Measurements from ENCODE around the gene KIF1B. TPM values are rescaled to one million over a fixed set of nuclear protein-coding genes. Genes with fewer than 3 reads are reported as not detected.

KIF1B gene
- total RNA-seq, 1 donor from 2014 or later = 35.5 TPM

DNA sequence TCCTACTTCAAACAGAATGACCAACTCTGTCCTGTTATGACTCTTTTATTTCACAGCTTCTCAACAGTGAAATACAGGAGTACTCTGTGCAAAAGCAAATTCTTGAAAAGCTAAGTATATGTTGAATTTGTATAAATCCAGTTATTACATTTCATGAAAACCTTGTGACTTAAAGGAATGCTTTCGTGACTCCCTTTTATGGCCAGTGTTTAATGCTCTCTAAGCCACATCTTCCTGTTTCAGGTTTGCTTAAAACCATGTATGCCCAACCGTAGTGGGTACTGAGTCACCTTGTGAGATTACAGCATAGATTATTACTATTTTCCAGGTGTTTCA, 40.2 kb upstream of the KIF1B start:
- peaks cover 86% of the 10 kb centered on the region for H3K36me3 ChIP-seq
- H3K4me3 ChIP-seq = no peak overlapping the region
- TF ChIP-seq, protein P1, sequence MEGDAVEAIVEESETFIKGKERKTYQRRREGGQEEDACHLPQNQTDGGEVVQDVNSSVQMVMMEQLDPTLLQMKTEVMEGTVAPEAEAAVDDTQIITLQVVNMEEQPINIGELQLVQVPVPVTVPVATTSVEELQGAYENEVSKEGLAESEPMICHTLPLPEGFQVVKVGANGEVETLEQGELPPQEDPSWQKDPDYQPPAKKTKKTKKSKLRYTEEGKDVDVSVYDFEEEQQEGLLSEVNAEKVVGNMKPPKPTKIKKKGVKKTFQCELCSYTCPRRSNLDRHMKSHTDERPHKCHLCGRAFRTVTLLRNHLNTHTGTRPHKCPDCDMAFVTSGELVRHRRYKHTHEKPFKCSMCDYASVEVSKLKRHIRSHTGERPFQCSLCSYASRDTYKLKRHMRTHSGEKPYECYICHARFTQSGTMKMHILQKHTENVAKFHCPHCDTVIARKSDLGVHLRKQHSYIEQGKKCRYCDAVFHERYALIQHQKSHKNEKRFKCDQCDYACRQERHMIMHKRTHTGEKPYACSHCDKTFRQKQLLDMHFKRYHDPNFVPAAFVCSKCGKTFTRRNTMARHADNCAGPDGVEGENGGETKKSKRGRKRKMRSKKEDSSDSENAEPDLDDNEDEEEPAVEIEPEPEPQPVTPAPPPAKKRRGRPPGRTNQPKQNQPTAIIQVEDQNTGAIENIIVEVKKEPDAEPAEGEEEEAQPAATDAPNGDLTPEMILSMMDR (IDR thresholded peaks at IDR 0.05) = no peak
- H3K9me3 ChIP-seq = no peaks in the 10 kb centered on the region
- intact Hi-C loops (cut with DNase I) = no loop called here
- H3K27me3 ChIP-seq = no peaks in the 10 kb centered on the region
- H3K4me1 ChIP-seq = no peaks in the 10 kb centered on the region
- no peak for DNase-seq
- no peak overlapping the region for H3K27ac ChIP-seq
- no peak for ATAC-seq

DNA sequence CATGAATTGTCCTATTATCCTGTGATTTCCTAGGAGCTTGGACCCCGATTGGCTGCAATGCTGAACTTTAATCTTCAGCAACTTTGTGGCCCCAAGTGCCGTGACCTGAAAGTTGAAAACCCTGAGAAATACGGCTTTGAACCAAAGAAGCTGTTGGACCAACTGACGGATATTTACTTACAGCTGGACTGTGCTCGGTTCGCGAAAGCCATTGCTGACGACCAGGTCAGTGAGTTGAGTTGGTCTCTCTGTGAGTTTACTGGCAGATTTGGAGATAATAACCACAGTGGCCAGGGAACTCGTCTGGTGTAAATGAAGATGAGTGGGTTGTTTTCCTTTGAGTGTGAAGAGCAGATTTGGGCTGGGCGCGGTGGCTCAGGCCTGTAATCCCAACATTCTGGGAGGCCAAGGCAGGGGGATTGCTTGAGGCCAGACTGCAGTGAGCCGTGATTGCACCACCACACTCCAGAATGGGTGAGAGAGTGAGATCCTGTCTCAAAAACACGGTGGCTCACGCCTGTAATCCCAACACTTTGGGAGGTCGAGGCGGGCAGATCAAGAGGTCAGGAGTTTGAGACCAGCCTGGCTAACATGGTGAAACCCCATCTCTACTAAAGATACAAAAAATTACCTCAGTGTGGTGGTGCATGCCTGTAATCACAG, 39.1 kb upstream of the KIF1B start:
- peaks cover 76% of the 10 kb centered on the region for H3K36me3 ChIP-seq
- ATAC-seq (no peak), DNase-seq (no peak)
- H3K27ac ChIP-seq = no peak overlapping the region
- no peaks in the 10 kb centered on the region for H3K9me3 ChIP-seq
- no peaks in the 10 kb centered on the region for H3K27me3 ChIP-seq
- TF ChIP-seq, protein P1 (IDR thresholded peaks at IDR 0.05) = no peak
- intact Hi-C loops (cut with DNase I) = no loop called here
- H3K4me3 ChIP-seq = no peak overlapping the region
- no peaks in the 10 kb centered on the region for H3K4me1 ChIP-seq

DNA sequence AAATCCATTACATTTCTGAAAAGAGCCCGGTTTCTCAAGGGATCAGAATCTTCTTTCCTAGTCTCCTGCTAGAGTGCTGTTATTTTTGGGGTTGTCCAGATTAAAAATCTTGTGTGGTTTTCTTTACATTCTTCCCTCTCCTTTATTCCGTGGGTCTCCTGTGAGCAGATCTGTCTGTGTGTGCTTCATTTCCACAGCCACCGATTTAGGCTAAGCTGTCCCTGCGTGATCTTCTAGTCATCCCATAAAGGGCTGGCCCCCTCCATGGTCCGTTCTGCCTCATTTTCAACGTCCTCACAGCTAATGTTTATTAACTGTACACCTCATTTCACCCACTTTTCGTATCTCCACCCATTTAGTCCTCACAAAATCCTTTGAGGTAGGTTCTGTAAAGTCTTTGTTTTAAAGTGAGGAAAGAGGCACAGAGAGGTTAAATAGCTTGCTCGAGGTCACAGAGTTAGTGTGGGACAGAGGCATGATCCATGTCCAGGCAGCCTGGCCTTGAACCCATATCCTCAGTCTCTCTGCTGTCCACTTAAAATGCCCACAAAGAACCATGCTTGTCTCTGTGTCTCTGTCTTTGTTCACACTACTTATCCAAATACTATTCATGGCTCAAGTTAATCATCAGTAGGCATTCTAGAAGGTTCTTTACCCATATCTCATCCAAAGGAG, 38.2 kb upstream of the KIF1B start:
- no peak for DNase-seq
- H3K4me3 ChIP-seq = no peak overlapping the region
- H3K27me3 ChIP-seq = no peaks in the 10 kb centered on the region
- TF ChIP-seq, protein P1 (IDR thresholded peaks at IDR 0.05) = no peak
- no peaks in the 10 kb centered on the region for H3K9me3 ChIP-seq
- peaks cover 70% of the 10 kb centered on the region for H3K36me3 ChIP-seq
- intact Hi-C loops (cut with DNase I) = no loop called here
- no peaks in the 10 kb centered on the region for H3K4me1 ChIP-seq
- H3K27ac ChIP-seq = no peak overlapping the region
- no peak for ATAC-seq

DNA sequence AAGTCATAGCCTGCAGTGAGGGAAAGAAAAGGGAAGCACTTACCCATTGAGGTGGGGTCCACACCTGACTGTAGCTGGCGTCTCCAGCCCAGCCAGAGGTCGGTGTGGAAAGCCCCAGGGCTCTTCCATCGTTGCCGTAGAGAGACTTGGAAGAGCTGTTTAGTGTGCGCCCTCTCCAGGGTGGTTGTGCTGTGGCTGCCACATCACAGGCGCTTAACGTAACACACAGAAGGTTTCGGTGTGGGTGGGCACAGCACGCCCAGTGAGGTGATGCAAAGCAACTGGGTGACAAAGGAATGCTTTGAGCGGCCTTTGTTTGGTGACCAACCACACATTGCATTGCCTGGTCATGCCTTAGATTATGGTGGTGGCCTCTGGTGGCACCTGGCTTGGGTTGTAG, 36.8 kb upstream of the KIF1B start:
- intact Hi-C loops (cut with DNase I) = no loop called here
- ATAC-seq = no peak
- Histone ChIP-seq H3K9me3 (no peaks in the 10 kb centered on the region), H3K4me1 (no peaks in the 10 kb centered on the region), H3K4me3 (no peak overlapping the region), H3K36me3 (peaks cover 65% of the 10 kb centered on the region), H3K27ac (no peak overlapping the region), H3K27me3 (no peaks in the 10 kb centered on the region)
- TF ChIP-seq, protein P1 (IDR thresholded peaks at IDR 0.05) = no peak
- DNase-seq = no peak

DNA sequence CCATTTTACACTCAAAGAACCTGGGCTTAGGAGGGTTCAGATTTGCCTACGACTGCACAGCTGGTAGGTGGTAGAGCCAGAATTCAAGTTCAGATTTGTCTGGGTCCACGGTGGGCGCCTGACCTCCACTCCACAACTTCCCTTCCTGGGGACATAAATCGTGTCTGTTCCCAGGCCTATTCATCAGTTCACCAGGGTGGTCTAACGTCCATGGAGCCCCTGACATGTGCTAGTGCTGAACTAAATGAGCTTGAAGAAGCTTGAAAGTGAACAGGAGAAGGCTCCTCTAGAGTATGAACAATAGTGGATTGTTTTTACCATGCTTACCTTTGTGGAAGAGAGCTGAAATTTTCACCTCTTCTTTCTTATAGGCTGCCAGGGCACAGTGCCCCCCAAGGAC, 32.5 kb upstream of the KIF1B start:
- ATAC-seq (no peak), DNase-seq (no peak)
- Histone ChIP-seq H3K27ac (no peak overlapping the region), H3K4me1 (no peaks in the 10 kb centered on the region), H3K9me3 (no peaks in the 10 kb centered on the region), H3K4me3 (no peak overlapping the region), H3K27me3 (no peaks in the 10 kb centered on the region), H3K36me3 (peaks cover 48% of the 10 kb centered on the region)
- TF ChIP-seq, protein P1 (IDR thresholded peaks at IDR 0.05) = no peak
- intact Hi-C loops (cut with DNase I) = no loop called here
